Spinal cord (tissue), 10 donors: ENCODE data around the gene NPDC1. TPM values are rescaled to one million over a fixed set of nuclear protein-coding genes. Genes with fewer than 3 reads are reported as not detected.
"Not testable (repeated sequence)": the region's sequence is repeated elsewhere in the genome, so short reads cannot be mapped to it uniquely, and the experiment has no call there.

ENCODE experiments used
- DNase-seq, 6 donors: peaks; one replicate each; pipeline versions ENCODE4 v3.0.0 to v3.0.0-alpha.2; 2013 to 2015; ENCODE audit warnings: low spot score in 6 of 6, low read depth in 4 of 6
- H3K27ac ChIP-seq: one replicate; pipeline ENCODE4 v1.5.1; 2013; ENCODE audit warnings: low read depth, low read length, control low read depth
- H3K27me3 ChIP-seq: one replicate; pipeline ENCODE4 v1.6.1; 2013; ENCODE audit warnings: low read length; ENCODE audit not compliant: control insufficient read depth, insufficient read depth
- H3K36me3 ChIP-seq: one replicate; pipeline ENCODE4 v1.6.1; 2013; ENCODE audit warnings: low read length; ENCODE audit not compliant: control insufficient read depth, insufficient read depth
- H3K4me1 ChIP-seq: one replicate; pipeline ENCODE4 v1.6.1; 2013; ENCODE audit warnings: low read length; ENCODE audit not compliant: control insufficient read depth, insufficient read depth
- H3K4me3 ChIP-seq: one replicate; pipeline ENCODE4 v1.5.1; 2013; ENCODE audit warnings: low read depth, low read length, control low read depth
- H3K9me3 ChIP-seq: one replicate; pipeline ENCODE4 v1.6.1; 2013; ENCODE audit warnings: low read length; ENCODE audit not compliant: control insufficient read depth, insufficient read depth
- WGBS: methylation state at CpG from one replicate; pipeline ENCODE4 v1.1.5; 2013; ENCODE audit warnings: missing lambda C conversion rate; ENCODE audit not compliant: insufficient coverage; 5-methylcytosine and 5-hydroxymethylcytosine counted together
- polyA plus RNA-seq, 2 donors: library from polyadenylated mRNA; unstranded; fragments of 120-200 nt; gene quantifications; one replicate each; pipeline ENCODE4 v1.2.1, GENCODE V29; 2013; ENCODE audit not compliant: insufficient read length in 2 of 2
- total RNA-seq, 2 donors: library from RNA; depleted of rRNA in 1 of 2; stranded (reverse); fragments of 120-200 nt in 1 of 2; fragments of >200 nt in 1 of 2; gene quantifications; one replicate each; pipeline versions ENCODE4 v1.2.3 to v1.2.4, GENCODE V29; 2013 to 2014
- donor health status: healthy.

The NPDC1 gene
- total and polyA plus RNA-seq, 4 donors = 26.7 to 276 (median 164) TPM

GRCh38 chr9:137007816-137008270 is 38.1 kb downstream of the NPDC1 start:
- H3K9me3 ChIP-seq = no peaks in the 10 kb centered on the region
- peaks cover 20% of the 10 kb centered on the region for H3K4me1 ChIP-seq
- DNase-seq = no peak
- H3K36me3 ChIP-seq = peaks cover 68% of the 10 kb centered on the region
- WGBS = 71% methylated on average over 13 of the region's 13 CpGs
- no peaks in the 10 kb centered on the region for H3K27me3 ChIP-seq
- H3K27ac ChIP-seq = peak overlapping the region; percentile 25
- no peak overlapping the region for H3K4me3 ChIP-seq

- Histone ChIP-seq H3K4me1 (peaks cover 20% of the 10 kb centered on the region), H3K9me3 (no peaks in the 10 kb centered on the region), H3K36me3 (peaks cover 62% of the 10 kb centered on the region), H3K27me3 (no peaks in the 10 kb centered on the region), H3K4me3 (no peak overlapping the region), H3K27ac (peak overlapping the region; percentile 25)
- WGBS = 62% methylated on average over 24 of the region's 30 CpGs
- peak in 2 of 6 donors; percentile 16 to 69 for DNase-seq
These were observed 38.7 kb downstream of the NPDC1 start for GRCh38 chr9:137007108-137007815.

GRCh38 chr9:137006116-137007003 is 39.6 kb downstream of the NPDC1 start:
- Histone ChIP-seq H3K4me1 (peaks cover 20% of the 10 kb centered on the region), H3K9me3 (no peaks in the 10 kb centered on the region), H3K36me3 (peaks cover 53% of the 10 kb centered on the region), H3K4me3 (no peak overlapping the region), H3K27me3 (peaks cover 2% of the 10 kb centered on the region), H3K27ac (no peak overlapping the region)
- no peak for DNase-seq
- 69% methylated on average over 21 of the region's 24 CpGs for WGBS

- not testable (repeated sequence) for DNase-seq, H3K27me3 ChIP-seq, H3K27ac ChIP-seq, H3K9me3 ChIP-seq, H3K4me3 ChIP-seq
- H3K36me3 ChIP-seq = peaks cover 33% of the 10 kb centered on the region
- 51% methylated on average over 6 of the region's 17 CpGs for WGBS
- H3K4me1 ChIP-seq = peaks cover 20% of the 10 kb centered on the region
These were observed 41.7 kb downstream of the NPDC1 start for GRCh38 chr9:137004285-137004684.

- H3K9me3 ChIP-seq = no peaks in the 10 kb centered on the region
- H3K4me3 ChIP-seq = no peak overlapping the region
- WGBS = 86% methylated on average over 10 of the region's 10 CpGs
- no peak for DNase-seq
- H3K27me3 ChIP-seq = peaks cover 2% of the 10 kb centered on the region
- peaks cover 18% of the 10 kb centered on the region for H3K36me3 ChIP-seq
- no peak overlapping the region for H3K27ac ChIP-seq
- H3K4me1 ChIP-seq = peaks cover 20% of the 10 kb centered on the region
These were observed 43.3 kb downstream of the NPDC1 start for GRCh38 chr9:137002646-137003041.

GRCh38 chr9:137001857-137002645 is 43.9 kb downstream of the NPDC1 start:
- Histone ChIP-seq H3K4me3 (no peak overlapping the region), H3K9me3 (no peaks in the 10 kb centered on the region), H3K4me1 (peaks cover 20% of the 10 kb centered on the region), H3K27me3 (peaks cover 7% of the 10 kb centered on the region), H3K27ac (no peak overlapping the region), H3K36me3 (peaks cover 12% of the 10 kb centered on the region)
- no peak for DNase-seq
- 90% methylated on average over 16 of the region's 20 CpGs for WGBS

GRCh38 chr9:137000177-137000930 is 45.6 kb downstream of the NPDC1 start:
- Histone ChIP-seq H3K27me3 (peaks cover 12% of the 10 kb centered on the region), H3K36me3 (peaks cover 12% of the 10 kb centered on the region), H3K4me3 (no peak overlapping the region), H3K4me1 (peaks cover 26% of the 10 kb centered on the region), H3K27ac (no peak overlapping the region), H3K9me3 (no peaks in the 10 kb centered on the region)
- no peak for DNase-seq
- WGBS = 85% methylated on average over 9 of the region's 10 CpGs

GRCh38 chr9:136997830-136998234 is 48.1 kb downstream of the NPDC1 start:
- peaks cover 36% of the 10 kb centered on the region for H3K36me3 ChIP-seq
- peaks cover 43% of the 10 kb centered on the region for H3K4me1 ChIP-seq
- DNase-seq = no peak
- WGBS = 66% methylated on average over 17 of the region's 18 CpGs
- peaks cover 19% of the 10 kb centered on the region for H3K27me3 ChIP-seq
- no peak overlapping the region for H3K27ac ChIP-seq
- H3K9me3 ChIP-seq = no peaks in the 10 kb centered on the region
- no peak overlapping the region for H3K4me3 ChIP-seq

- Histone ChIP-seq H3K27me3 (peaks cover 19% of the 10 kb centered on the region), H3K4me3 (no peak overlapping the region), H3K27ac (no peak overlapping the region), H3K36me3 (peaks cover 36% of the 10 kb centered on the region), H3K4me1 (peaks cover 48% of the 10 kb centered on the region), H3K9me3 (no peaks in the 10 kb centered on the region)
- WGBS = 71% methylated on average over 10 of the region's 10 CpGs
- no peak for DNase-seq
These were observed 48.6 kb downstream of the NPDC1 start for GRCh38 chr9:136997371-136997770.
